GM12891 (cell line): ENCODE data around the gene EIF5.

Experiments used
- POLR2A ChIP-seq: IDR thresholded peaks from 2 replicates; pipeline ENCODE4 v1.6.1; 2011; ENCODE audit warnings: low read depth, low read length, control low read depth
- POLR2AphosphoS5 ChIP-seq: IDR thresholded peaks from 2 replicates; pipeline ENCODE4 v1.6.1; 2011; ENCODE audit warnings: low read depth, low read length, control low read depth
- POU2F2 ChIP-seq: IDR thresholded peaks from 2 replicates; pipeline ENCODE4 v1.6.1; 2011; ENCODE audit warnings: low read depth, mild to moderate bottlenecking, control low read depth, low read length, moderate library complexity
- SPI1 ChIP-seq: IDR thresholded peaks from 2 replicates; pipeline ENCODE4 v1.6.1; 2011; ENCODE audit warnings: low read depth, low read length, control low read depth
- TAF1 ChIP-seq: IDR thresholded peaks from 2 replicates; pipeline ENCODE4 v1.6.1; 2011; ENCODE audit warnings: low read depth, low read length, control low read depth

DNA sequence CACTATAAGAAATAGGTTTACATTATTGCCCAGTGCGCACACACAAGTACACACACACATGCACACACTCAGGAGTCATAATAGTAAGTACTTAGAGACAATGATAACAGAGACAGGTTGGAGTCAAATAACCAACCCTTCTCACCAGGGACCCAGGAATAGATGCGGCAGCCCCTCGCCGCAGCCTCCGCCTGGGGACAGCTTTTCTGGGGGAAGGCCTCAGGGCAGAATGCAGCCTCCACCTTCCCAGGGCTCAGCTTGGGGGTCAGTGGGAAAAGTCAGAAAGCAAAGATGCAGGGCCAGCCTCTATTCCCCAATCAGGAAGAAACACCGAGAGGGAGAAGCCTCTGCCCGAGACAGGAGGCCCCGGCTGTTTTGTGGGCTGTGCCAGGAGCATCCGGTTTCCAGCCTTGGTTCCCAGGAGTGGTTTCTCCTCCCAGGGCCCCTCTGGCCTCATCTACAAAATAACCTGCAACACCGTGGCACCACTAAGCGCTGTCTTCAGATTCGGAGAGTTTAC is 23.4 kb upstream of the EIF5 start:
- no peak for TF ChIP-seq POLR2AphosphoS5
- no peak for TF ChIP-seq POLR2A
- no peak for TF ChIP-seq TAF1
- TF ChIP-seq POU2F2, result no peak
- no peak for TF ChIP-seq SPI1
